ENCODE data around the gene FZD10. TPM values are rescaled to one million over a fixed set of nuclear protein-coding genes. Genes with fewer than 3 reads are reported as not detected.

The FZD10 gene
- total and polyA plus RNA-seq, 12 donors: 0.07 to 0.44 (median 0.14) TPM; not detected in 3

GRCh38 chr12:130164216-130164542 is 1.9 kb downstream of the FZD10 start:
- no peaks in the 10 kb centered on the region for H3K36me3 ChIP-seq (replicated peaks in 1 of 2)
- intact Hi-C loops (cut with DNase I): no loop called here

GRCh38 chr12:130164936-130165335 is 2.7 kb downstream of the FZD10 start:
- Histone ChIP-seq H3K4me1 (replicated peaks in 1 of 2) (no peaks in the 10 kb centered on the region), H3K4me3 (no peak overlapping the region), H3K9me3 (replicated peaks in 1 of 3) (no peaks in the 10 kb centered on the region), H3K27me3 (peaks cover 38% of the 10 kb centered on the region), H3K27ac (no peak overlapping the region), H3K36me3 (replicated peaks in 1 of 2) (no peaks in the 10 kb centered on the region)
- no peak for DNase-seq
- WGBS, 4 donors: 35 to 50% (median 44%) methylated on average over 5 of the region's 5 CpGs
- no peak for TF ChIP-seq POLR2A (IDR thresholded peaks at IDR 0.05)
- TF ChIP-seq CTCF (IDR thresholded peaks at IDR 0.05): no peak
- intact Hi-C loops (cut with DNase I): no loop called here

More at GRCh38 chr12:130164216-130164542, 1.9 kb downstream of the FZD10 start:
- 21 to 30% (median 23%) methylated on average over 14 to 18 of the region's 18 CpGs for WGBS, 4 donors
- Histone ChIP-seq H3K27ac (no peak overlapping the region), H3K9me3 (replicated peaks in 1 of 3) (no peaks in the 10 kb centered on the region), H3K27me3 (peaks cover 46% of the 10 kb centered on the region), H3K4me3 (no peak overlapping the region), H3K4me1 (replicated peaks in 1 of 2) (no peaks in the 10 kb centered on the region)
- no peak for DNase-seq
- TF ChIP-seq POLR2A (IDR thresholded peaks at IDR 0.05) (no peak), CTCF (IDR thresholded peaks at IDR 0.05) (no peak)

- DNase-seq: no peak
- Histone ChIP-seq H3K36me3 (replicated peaks in 1 of 2) (no peaks in the 10 kb centered on the region), H3K9me3 (replicated peaks in 1 of 3) (no peaks in the 10 kb centered on the region), H3K27ac (no peak overlapping the region), H3K4me3 (no peak overlapping the region), H3K27me3 (peaks cover 26% of the 10 kb centered on the region), H3K4me1 (replicated peaks in 1 of 2) (no peaks in the 10 kb centered on the region)
- no peak for TF ChIP-seq CTCF (IDR thresholded peaks at IDR 0.05)
- TF ChIP-seq POLR2A (IDR thresholded peaks at IDR 0.05): no peak
- WGBS, 4 donors: 0 to 75% (median 46%) methylated on average over 1 to 2 of the region's 2 CpGs
- intact Hi-C loops (cut with DNase I): no loop called here
Measured at GRCh38 chr12:130166306-130166705, 4.0 kb downstream of the FZD10 start.

- DNase-seq: no peak
- intact Hi-C loops (cut with DNase I): no loop called here
- Histone ChIP-seq H3K27me3 (peaks cover 16% of the 10 kb centered on the region), H3K4me1 (replicated peaks in 1 of 2) (no peaks in the 10 kb centered on the region), H3K4me3 (no peak overlapping the region), H3K27ac (no peak overlapping the region), H3K9me3 (replicated peaks in 1 of 3) (no peaks in the 10 kb centered on the region), H3K36me3 (replicated peaks in 1 of 2) (no peaks in the 10 kb centered on the region)
- 57 to 79% (median 59%) methylated on average over 1 of the region's 1 CpG for WGBS, 4 donors
- TF ChIP-seq CTCF (IDR thresholded peaks at IDR 0.05): no peak
- TF ChIP-seq POLR2A (IDR thresholded peaks at IDR 0.05): no peak
Measured at GRCh38 chr12:130167537-130167936, 5.3 kb downstream of the FZD10 start.

Data from adrenal gland (tissue), 12 donors.